Common myeloid progenitor, CD34-positive (primary cell): Measurements from ENCODE around the gene GCNT2.
"Not testable (repeated sequence)": the region's sequence is repeated elsewhere in the genome, so short reads cannot be mapped to it uniquely, and the experiment has no call there.

Source experiments
- CTCF ChIA-PET: fragments of 350-600 bp; sonication (Branson Sonifier 250); formaldehyde crosslinking; loops from one replicate; lab custom pipeline; 2021; ENCODE audit warnings: antibody characterized with exemption; lab: Charles Lee
- POLR2A ChIA-PET: fragments of 350-600 bp; sonication (Branson Sonifier 250); formaldehyde crosslinking; loops from one replicate; lab custom pipeline; 2021; ENCODE audit warnings: antibody characterized with exemption; lab: Charles Lee
- DNase-seq, 3 donors: peaks; one replicate each; pipeline versions ENCODE4 v3.0.0 to v3.0.0-alpha.2; 2013
- H3K27ac ChIP-seq, 2 experiments: 1 replicate in 1 of 2; 2 replicates in 1 of 2; pipeline ENCODE4 v1.7.0; 2013; ENCODE audit warnings: inconsistent platforms in 2 of 2, low read length in 2 of 2, mild to moderate bottlenecking in 2 of 2, low read depth in 1 of 2, moderate library complexity in 1 of 2; ENCODE audit not compliant: severe bottlenecking in 2 of 2, insufficient read depth in 1 of 2, poor library complexity in 1 of 2
- H3K27me3 ChIP-seq, 5 experiments: replicated peaks in 2 of 5; 1 replicate in 3 of 5; 2 replicates in 2 of 5; pipeline versions ENCODE4 v1.6.1 to v1.7.0; 2013; ENCODE audit warnings: low read length in 4 of 5, mild to moderate bottlenecking in 2 of 5, moderate library complexity in 2 of 5, inconsistent platforms in 1 of 5; ENCODE audit not compliant: insufficient read depth in 5 of 5, control insufficient read depth in 4 of 5
- H3K36me3 ChIP-seq, 4 experiments: 1 replicate in 2 of 4; 2 replicates in 2 of 4; pipeline versions ENCODE4 v1.6.1 to v1.7.0; 2013; ENCODE audit warnings: low read length in 3 of 4, control low read depth in 1 of 4, mild to moderate bottlenecking in 1 of 4; ENCODE audit not compliant: control insufficient read depth in 4 of 4, insufficient read depth in 4 of 4
- H3K4me1 ChIP-seq, 4 experiments: 1 replicate in 3 of 4; 2 replicates in 1 of 4; pipeline versions ENCODE4 v1.6.1 to v1.7.1; 2013; ENCODE audit warnings: low read length in 3 of 4, mild to moderate bottlenecking in 3 of 4, control low read depth in 1 of 4, inconsistent platforms in 1 of 4, moderate library complexity in 1 of 4; ENCODE audit not compliant: control insufficient read depth in 4 of 4, insufficient read depth in 4 of 4; ENCODE audit errors: control extremely low read depth in 1 of 4
- H3K4me3 ChIP-seq, 7 experiments: 1 replicate in 4 of 7; 2 replicates in 3 of 7; pipeline versions ENCODE4 v1.5.1 to v1.7.0; 2013; ENCODE audit warnings: mild to moderate bottlenecking in 7 of 7, low read length in 6 of 7, moderate library complexity in 6 of 7, inconsistent platforms in 2 of 7, low read depth in 2 of 7, control low read depth in 1 of 7; ENCODE audit not compliant: insufficient read depth in 4 of 7, control insufficient read depth in 1 of 7; ENCODE audit errors: extremely low read depth in 1 of 7
- H3K9me3 ChIP-seq, 5 experiments: 1 replicate in 4 of 5; 2 replicates in 1 of 5; pipeline versions ENCODE4 v1.6.1 to v1.7.1; 2013; ENCODE audit warnings: low read length in 4 of 5, mild to moderate bottlenecking in 2 of 5, inconsistent platforms in 1 of 5, low read depth in 1 of 5, moderate library complexity in 1 of 5; ENCODE audit not compliant: control insufficient read depth in 4 of 5, insufficient read depth in 2 of 5; ENCODE audit errors: control extremely low read depth in 1 of 5
- whole genome bisulfite sequencing: methylation state at CpG from one replicate; pipeline ENCODE4 v1.1.5; 2013; ENCODE audit not compliant: insufficient coverage; 5-methylcytosine and 5-hydroxymethylcytosine counted together

Gene GCNT2

DNA sequence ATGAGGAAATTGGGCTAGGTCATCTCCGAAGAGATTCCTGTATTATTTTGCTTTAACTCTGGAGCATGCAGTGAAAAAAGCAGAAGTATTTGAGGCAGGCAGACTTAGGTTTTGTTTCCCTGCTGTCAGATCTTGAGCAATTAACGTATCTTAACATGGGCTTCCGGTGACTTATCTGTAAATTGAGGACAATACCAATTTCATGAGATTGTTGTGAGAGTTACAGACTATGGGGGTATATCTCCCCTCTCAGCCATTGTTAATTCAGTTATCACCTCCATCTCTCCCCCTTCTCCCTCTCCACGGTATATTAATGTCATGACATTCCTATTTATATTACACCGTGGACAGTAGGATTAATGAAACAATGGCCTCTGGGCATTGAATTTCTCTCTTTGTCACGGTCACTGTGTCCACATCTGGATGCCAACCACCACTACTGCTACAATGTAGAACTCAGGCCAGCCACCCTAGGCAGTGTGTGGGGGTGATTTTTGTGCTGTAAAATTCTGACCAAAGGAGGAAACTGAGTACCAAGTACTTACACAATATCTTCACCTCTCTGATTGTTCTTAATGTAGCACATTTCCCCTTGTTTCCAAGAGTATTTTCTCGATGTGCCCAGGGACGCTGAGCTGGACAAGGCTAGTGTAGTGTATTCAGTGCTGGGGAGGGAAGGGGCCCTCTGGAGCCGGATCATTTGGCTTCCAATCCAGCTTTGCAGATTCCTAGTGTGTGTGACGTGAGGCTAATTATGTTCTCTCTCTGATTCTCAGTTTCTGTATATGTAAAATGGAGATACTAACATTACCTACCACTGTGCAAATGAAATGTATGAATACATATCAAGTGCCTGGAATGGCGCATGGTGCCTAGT, 77.2 kb downstream of the GCNT2 start:
- peaks cover 6 to 46% (median 27%) of the 10 kb centered on the region in 4 experiments for H3K4me1 ChIP-seq
- no peaks in the 10 kb centered on the region for H3K9me3 ChIP-seq
- H3K27ac ChIP-seq: peak overlapping the region; percentile 1 to 60
- peaks cover 0 to under 1% (median 0%) of the 10 kb centered on the region in 4 experiments for H3K36me3 ChIP-seq
- ChIA-PET POLR2A (interaction anchor here (0.6 kb wide), 1 partner anchor 38 kb away, joined by 4 read pairs; no protein-coding TSS in a partner anchor), CTCF (no interaction called here)
- peak overlapping the region in 4 of 7 experiments; percentile 10 to 38 (median 31) for H3K4me3 ChIP-seq
- 44% methylated on average over 3 of the region's 11 CpGs for WGBS
- DNase-seq: peak; percentile 51 to 84 (median 76)
- no peaks in the 10 kb centered on the region for H3K27me3 ChIP-seq

DNA sequence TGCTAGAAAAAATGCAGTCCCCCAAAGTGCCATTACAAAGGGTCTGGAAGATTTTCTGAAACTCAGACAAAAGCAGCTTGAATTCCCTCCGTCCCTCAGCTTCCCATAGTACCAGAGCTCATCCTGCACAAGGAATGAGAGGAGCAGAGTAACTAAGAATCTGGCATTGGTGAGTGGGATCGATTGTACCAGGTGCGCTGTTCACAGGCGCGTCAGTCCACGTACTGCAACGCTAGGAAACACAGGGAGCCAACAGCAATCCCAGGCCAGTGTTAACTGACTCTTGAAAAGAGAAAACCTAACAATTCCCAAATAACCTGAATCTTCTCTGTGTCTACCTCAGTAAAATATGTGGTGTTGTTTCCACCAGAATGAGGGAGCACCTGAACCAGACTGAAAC, 77.9 kb downstream of the GCNT2 start:
- peaks cover 6 to 46% (median 26%) of the 10 kb centered on the region in 4 experiments for H3K4me1 ChIP-seq
- no peak overlapping the region for H3K27ac ChIP-seq
- H3K4me3 ChIP-seq: no peak overlapping the region
- POLR2A ChIA-PET: interaction anchor here (0.6 kb wide), 1 partner anchor 38 kb away, joined by 4 read pairs; no protein-coding TSS in a partner anchor
- CTCF ChIA-PET: no interaction called here
- H3K27me3 ChIP-seq: no peaks in the 10 kb centered on the region
- no peaks in the 10 kb centered on the region for H3K9me3 ChIP-seq
- 100% methylated on average over 7 of the region's 7 CpGs for WGBS
- H3K36me3 ChIP-seq: no peaks in the 10 kb centered on the region
- DNase-seq: no peak

DNA sequence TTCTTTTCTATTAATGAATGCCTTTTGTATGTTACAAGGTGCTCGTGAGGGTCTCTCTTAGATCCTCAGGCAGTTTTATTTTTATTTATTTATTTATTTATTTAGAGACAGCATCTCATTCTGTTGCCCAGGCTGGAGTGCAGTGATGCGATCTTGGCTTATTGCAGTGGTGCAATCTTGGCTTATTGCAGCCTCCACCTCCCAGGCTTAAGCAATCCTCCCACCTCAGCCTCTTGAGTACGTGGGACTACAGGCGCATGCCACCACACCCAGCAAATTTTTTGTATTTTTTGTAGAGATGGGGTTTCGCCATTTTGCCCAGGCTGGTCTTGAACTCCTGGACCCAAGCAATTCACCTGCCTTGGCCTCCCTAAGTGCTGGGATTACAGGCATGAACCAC, 79.5 kb downstream of the GCNT2 start:
- H3K27ac ChIP-seq, CTCF ChIA-PET, H3K36me3 ChIP-seq, H3K4me3 ChIP-seq, H3K9me3 ChIP-seq, H3K27me3 ChIP-seq, POLR2A ChIA-PET, DNase-seq: not testable (repeated sequence)
- 80% methylated on average over 1 of the region's 5 CpGs for WGBS
- peaks cover 6 to 42% (median 22%) of the 10 kb centered on the region in 4 experiments for H3K4me1 ChIP-seq

DNA sequence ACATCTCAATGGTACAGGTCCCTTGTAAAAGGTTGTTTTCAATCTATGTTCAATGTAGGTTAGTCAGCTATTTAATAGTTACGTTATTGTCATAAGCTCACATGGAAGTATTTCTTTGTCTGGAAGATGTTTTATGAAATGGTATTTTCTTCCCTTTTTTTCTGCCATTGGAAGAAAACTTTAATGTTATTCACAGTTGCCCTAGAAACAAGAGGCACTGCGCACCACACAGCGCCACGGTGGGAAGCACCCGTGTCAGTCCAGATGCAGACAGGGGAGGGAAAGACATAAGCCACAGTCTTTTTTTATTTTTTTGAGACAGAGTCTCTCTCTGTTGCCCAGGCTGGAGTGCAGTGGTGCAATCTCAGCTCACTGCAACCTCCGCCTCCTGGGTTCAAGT, 82.1 kb downstream of the GCNT2 start:
- WGBS: 86% methylated on average over 5 of the region's 6 CpGs
- no peaks in the 10 kb centered on the region for H3K9me3 ChIP-seq
- H3K4me3 ChIP-seq: no peak overlapping the region
- H3K27ac ChIP-seq: no peak overlapping the region
- CTCF ChIA-PET: interaction anchor here (0.9 to 1.2 kb wide), 4 partner anchors 16 to 92 kb away, joined by 3 to 7 read pairs (median 3); no protein-coding TSS in a partner anchor
- H3K36me3 ChIP-seq: peaks cover 0 to 4% (median 0%) of the 10 kb centered on the region in 4 experiments
- H3K27me3 ChIP-seq: no peaks in the 10 kb centered on the region
- DNase-seq: peak in 2 of 3 donors; percentile 69 to 79
- POLR2A ChIA-PET: interaction anchor here (1.1 kb wide), 1 partner anchor 10 kb away, joined by 3 read pairs; no protein-coding TSS in a partner anchor
- H3K4me1 ChIP-seq: peaks cover 4 to 22% (median 12%) of the 10 kb centered on the region in 4 experiments

DNA sequence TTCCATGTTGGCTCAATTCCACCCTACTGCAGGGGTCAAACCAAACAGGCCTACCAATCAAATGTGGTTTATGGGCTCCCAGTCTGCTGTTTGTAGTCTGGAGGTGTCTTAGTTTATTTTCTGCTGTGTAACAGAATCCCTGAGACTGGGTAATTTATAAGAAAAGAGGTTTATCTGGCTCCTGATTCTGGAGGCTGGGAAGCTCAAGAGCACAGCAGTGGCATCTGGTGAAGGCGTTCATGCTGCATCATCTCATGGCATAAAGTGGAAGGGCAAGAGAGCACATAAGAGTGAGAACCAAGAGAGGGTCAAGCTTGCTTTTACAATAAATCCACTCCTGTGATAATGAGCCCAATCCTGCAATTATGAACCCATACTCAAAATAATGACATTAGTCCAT, 87.9 kb downstream of the GCNT2 start:
- peaks cover 0 to 6% (median 2%) of the 10 kb centered on the region in 4 experiments for H3K36me3 ChIP-seq
- DNase-seq: no peak
- WGBS: 100% methylated on average over 1 of the region's 1 CpG
- no peaks in the 10 kb centered on the region for H3K27me3 ChIP-seq
- H3K9me3 ChIP-seq: peaks cover 0 to 6% (median 2%) of the 10 kb centered on the region in 5 experiments
- no peak overlapping the region for H3K27ac ChIP-seq
- CTCF ChIA-PET: interaction anchor here (1.1 kb wide), 1 partner anchor 21 kb away, joined by 3 read pairs; no protein-coding TSS in a partner anchor
- no peak overlapping the region for H3K4me3 ChIP-seq
- no peaks in the 10 kb centered on the region for H3K4me1 ChIP-seq
- POLR2A ChIA-PET: no interaction called here

DNA sequence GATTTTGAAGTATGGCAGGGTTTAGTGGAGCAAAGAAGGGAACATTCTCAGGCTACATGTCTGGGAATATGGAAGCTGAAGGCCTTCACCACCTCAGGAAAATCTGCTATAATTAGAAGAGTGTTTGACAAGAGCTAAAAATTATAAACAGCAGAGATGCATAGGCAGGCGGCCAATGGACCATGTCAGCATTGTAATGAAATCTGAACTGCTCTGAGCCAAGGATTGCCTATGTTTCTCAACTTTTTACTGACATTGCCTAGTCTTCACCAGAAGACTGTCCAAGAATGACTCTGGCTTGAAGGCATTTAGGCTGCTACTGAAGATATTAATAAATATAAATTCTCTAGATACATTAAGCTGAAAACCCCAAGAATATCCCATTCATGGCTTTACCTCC, 89.1 kb downstream of the GCNT2 start:
- 92% methylated on average over 1 of the region's 1 CpG for WGBS
- Histone ChIP-seq H3K27ac (no peak overlapping the region), H3K27me3 (no peaks in the 10 kb centered on the region), H3K9me3 (peaks cover 0 to 6% (median 2%) of the 10 kb centered on the region in 5 experiments), H3K36me3 (peaks cover 0 to 6% (median 2%) of the 10 kb centered on the region in 4 experiments), H3K4me1 (no peaks in the 10 kb centered on the region), H3K4me3 (no peak overlapping the region)
- no peak for DNase-seq
- POLR2A ChIA-PET: no interaction called here
- CTCF ChIA-PET: interaction anchor here (1.2 kb wide), 1 partner anchor 9 kb away, joined by 3 read pairs; no protein-coding TSS in a partner anchor
